ENCODE data around the gene MDN1. TPM values are rescaled to one million over a fixed set of nuclear protein-coding genes. Genes with fewer than 3 reads are reported as not detected.

The MDN1 gene
- total RNA-seq, 4 donors from 2014 or later: 21.3 to 30.4 (median 24.1) TPM

- no peak for TF ChIP-seq CTCF (IDR thresholded peaks at IDR 0.05)
- TF ChIP-seq POLR2AphosphoS5 (IDR thresholded peaks at IDR 0.05): no peak
- no peak for TF ChIP-seq POLR2A (IDR thresholded peaks at IDR 0.05)
- TF ChIP-seq EP300 (IDR thresholded peaks at IDR 0.05): no peak
- Histone ChIP-seq H3K4me3 (no peak overlapping the region), H3K27me3 (no peaks in the 10 kb centered on the region), H3K9me3 (no peaks in the 10 kb centered on the region), H3K4me1 (no peaks in the 10 kb centered on the region), H3K27ac (no peak overlapping the region), H3K36me3 (peaks cover 4 to 87% of the 10 kb centered on the region in 2 donors)
- WGBS, 2 donors (ENCODE audit: low coverage in 1 of 2): 100% methylated on average over 2 of the region's 2 CpGs; no CpG with 5 or more reads in 1 of the 2 donors
- ATAC-seq: no peak
Observed at GRCh38 chr6:89777455-89777854, 42.1 kb downstream of the MDN1 start.

DNA sequence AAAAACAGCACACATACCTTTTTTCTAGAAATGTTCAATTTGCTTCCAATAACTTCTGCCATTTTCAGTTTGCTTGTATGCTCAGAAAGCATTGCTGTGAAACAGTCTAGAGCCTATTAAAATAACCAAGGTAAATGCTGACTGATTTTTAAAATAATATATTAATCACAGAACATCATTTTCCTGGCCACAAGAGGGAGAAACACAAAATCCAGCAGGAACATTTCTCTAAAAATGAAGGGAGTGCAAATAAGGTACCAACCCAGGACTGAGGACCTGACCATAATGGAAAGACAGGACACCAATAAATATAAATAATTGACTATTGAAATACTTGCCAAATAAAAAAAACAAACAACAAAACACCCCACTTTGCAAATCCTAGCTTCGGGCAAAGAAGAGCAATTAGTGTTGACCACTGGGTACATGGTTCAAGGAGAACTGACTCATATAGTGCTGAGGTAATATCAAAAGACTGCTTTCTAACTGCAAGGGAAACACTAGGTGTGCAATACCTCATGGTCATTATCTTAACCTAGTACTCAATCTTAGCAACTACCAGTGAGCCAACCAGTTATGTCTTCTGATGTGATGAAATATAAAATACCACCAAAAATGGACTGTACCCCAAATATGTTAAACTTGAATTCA is 42.9 kb downstream of the MDN1 start:
- TF ChIP-seq POLR2A (IDR thresholded peaks at IDR 0.05) (no peak), EP300 (IDR thresholded peaks at IDR 0.05) (no peak), CTCF (IDR thresholded peaks at IDR 0.05) (no peak), POLR2AphosphoS5 (IDR thresholded peaks at IDR 0.05) (no peak)
- H3K9me3 ChIP-seq: no peaks in the 10 kb centered on the region
- no peak overlapping the region for H3K27ac ChIP-seq
- ATAC-seq: no peak
- no peaks in the 10 kb centered on the region for H3K27me3 ChIP-seq
- H3K4me3 ChIP-seq: no peak overlapping the region
- no peaks in the 10 kb centered on the region for H3K4me1 ChIP-seq
- WGBS, 2 donors (ENCODE audit: low coverage in 1 of 2): 100% methylated on average over 1 of the region's 1 CpG
- H3K36me3 ChIP-seq: peaks cover 5 to 87% of the 10 kb centered on the region in 2 donors

- H3K9me3 ChIP-seq: no peaks in the 10 kb centered on the region
Observed at GRCh38 chr6:89775150-89775549, 44.4 kb downstream of the MDN1 start.

DNA sequence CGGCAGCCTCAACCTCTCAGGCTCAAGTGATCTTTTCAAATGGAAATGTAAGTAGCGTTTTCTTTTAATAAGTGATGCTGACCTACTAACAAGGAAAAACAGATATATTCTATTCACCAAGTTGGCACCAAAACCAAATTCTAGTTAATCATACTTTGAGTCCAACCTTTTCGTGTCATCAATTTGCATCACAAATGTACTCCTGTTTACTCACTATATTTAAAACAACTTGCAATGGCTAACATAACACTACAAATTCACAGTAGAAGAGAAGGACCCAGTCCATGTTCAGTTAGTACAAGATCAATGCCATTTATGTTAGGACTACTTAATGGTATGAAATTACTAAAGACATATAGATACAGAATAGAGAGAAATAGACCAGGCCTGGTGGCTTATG is 50.0 kb downstream of the MDN1 start:
- ATAC-seq: no peak
- no peaks in the 10 kb centered on the region for H3K27me3 ChIP-seq
- H3K27ac ChIP-seq: no peak overlapping the region
- 88 to 93% methylated on average over 3 of the region's 3 CpGs for WGBS, 2 donors (ENCODE audit: low coverage in 1 of 2)
- TF ChIP-seq CTCF (IDR thresholded peaks at IDR 0.05) (no peak), POLR2AphosphoS5 (IDR thresholded peaks at IDR 0.05) (no peak), EP300 (IDR thresholded peaks at IDR 0.05) (no peak)
- H3K4me3 ChIP-seq: no peak overlapping the region
- no peaks in the 10 kb centered on the region for H3K9me3 ChIP-seq
- peaks cover 3 to 100% of the 10 kb centered on the region in 2 donors for H3K36me3 ChIP-seq
- no peaks in the 10 kb centered on the region for H3K4me1 ChIP-seq

More at GRCh38 chr6:89775150-89775549, 44.4 kb downstream of the MDN1 start:
- no peak for TF ChIP-seq CTCF (IDR thresholded peaks at IDR 0.05)
- no peak for TF ChIP-seq POLR2A (IDR thresholded peaks at IDR 0.05)
- no peak for TF ChIP-seq POLR2AphosphoS5 (IDR thresholded peaks at IDR 0.05)
- TF ChIP-seq EP300 (IDR thresholded peaks at IDR 0.05): no peak
- 88 to 100% methylated on average over 1 of the region's 1 CpG for WGBS, 2 donors (ENCODE audit: low coverage in 1 of 2)
- Histone ChIP-seq H3K27me3 (no peaks in the 10 kb centered on the region), H3K4me3 (no peak overlapping the region), H3K4me1 (no peaks in the 10 kb centered on the region), H3K36me3 (peaks cover 3 to 87% of the 10 kb centered on the region in 2 donors), H3K27ac (no peak overlapping the region)
- no peak for ATAC-seq

DNA sequence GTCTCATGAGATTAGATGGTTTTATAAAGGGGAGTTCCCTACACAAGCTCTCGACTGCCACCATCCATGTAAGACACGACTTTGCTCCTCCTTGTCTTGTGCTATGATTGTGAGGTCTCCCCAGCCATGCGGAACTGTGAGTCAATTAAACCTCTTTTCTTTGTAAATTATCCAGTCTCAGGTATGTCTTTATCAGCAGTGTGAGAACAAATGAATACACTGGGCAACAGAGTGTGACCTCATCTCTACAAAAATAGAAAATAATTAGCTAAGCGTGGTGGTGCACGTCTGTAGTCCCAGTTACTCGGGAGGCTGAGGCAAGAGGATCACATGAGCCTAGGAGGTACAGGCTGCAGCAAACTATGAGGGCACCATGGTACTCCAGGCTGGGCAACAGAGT is 51.3 kb downstream of the MDN1 start:
- no peaks in the 10 kb centered on the region for H3K27me3 ChIP-seq
- H3K36me3 ChIP-seq: peaks cover 3 to 96% of the 10 kb centered on the region in 2 donors
- no peak for ATAC-seq

More for the DNA sequence above, 51.3 kb downstream of the MDN1 start:
- 64 to 86% methylated on average over 5 to 6 of the region's 6 CpGs for WGBS, 2 donors (ENCODE audit: low coverage in 1 of 2)
- Histone ChIP-seq H3K9me3 (no peaks in the 10 kb centered on the region), H3K27ac (no peak overlapping the region), H3K4me3 (no peak overlapping the region), H3K4me1 (no peaks in the 10 kb centered on the region)
- TF ChIP-seq CTCF (IDR thresholded peaks at IDR 0.05) (no peak), POLR2A (IDR thresholded peaks at IDR 0.05) (no peak), EP300 (IDR thresholded peaks at IDR 0.05) (no peak), POLR2AphosphoS5 (IDR thresholded peaks at IDR 0.05) (no peak)

All from gastroesophageal sphincter (tissue), 4 donors.